NCI-H1694 (cell line): ENCODE results near the gene RELCH.
A peak's percentile ranks its signal among the peaks of the same experiment; 100 is the strongest.
"Not testable (repeated sequence)": the region's sequence is repeated elsewhere in the genome, so short reads cannot be mapped to it uniquely, and the experiment has no call there.

Source experiments
- DNase-seq: peaks from one replicate; lab custom pipeline; 2025; lab: John Stamatoyannopoulos, UW

The RELCH gene, protein sequence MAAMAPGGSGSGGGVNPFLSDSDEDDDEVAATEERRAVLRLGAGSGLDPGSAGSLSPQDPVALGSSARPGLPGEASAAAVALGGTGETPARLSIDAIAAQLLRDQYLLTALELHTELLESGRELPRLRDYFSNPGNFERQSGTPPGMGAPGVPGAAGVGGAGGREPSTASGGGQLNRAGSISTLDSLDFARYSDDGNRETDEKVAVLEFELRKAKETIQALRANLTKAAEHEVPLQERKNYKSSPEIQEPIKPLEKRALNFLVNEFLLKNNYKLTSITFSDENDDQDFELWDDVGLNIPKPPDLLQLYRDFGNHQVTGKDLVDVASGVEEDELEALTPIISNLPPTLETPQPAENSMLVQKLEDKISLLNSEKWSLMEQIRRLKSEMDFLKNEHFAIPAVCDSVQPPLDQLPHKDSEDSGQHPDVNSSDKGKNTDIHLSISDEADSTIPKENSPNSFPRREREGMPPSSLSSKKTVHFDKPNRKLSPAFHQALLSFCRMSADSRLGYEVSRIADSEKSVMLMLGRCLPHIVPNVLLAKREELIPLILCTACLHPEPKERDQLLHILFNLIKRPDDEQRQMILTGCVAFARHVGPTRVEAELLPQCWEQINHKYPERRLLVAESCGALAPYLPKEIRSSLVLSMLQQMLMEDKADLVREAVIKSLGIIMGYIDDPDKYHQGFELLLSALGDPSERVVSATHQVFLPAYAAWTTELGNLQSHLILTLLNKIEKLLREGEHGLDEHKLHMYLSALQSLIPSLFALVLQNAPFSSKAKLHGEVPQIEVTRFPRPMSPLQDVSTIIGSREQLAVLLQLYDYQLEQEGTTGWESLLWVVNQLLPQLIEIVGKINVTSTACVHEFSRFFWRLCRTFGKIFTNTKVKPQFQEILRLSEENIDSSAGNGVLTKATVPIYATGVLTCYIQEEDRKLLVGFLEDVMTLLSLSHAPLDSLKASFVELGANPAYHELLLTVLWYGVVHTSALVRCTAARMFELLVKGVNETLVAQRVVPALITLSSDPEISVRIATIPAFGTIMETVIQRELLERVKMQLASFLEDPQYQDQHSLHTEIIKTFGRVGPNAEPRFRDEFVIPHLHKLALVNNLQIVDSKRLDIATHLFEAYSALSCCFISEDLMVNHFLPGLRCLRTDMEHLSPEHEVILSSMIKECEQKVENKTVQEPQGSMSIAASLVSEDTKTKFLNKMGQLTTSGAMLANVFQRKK

DNA sequence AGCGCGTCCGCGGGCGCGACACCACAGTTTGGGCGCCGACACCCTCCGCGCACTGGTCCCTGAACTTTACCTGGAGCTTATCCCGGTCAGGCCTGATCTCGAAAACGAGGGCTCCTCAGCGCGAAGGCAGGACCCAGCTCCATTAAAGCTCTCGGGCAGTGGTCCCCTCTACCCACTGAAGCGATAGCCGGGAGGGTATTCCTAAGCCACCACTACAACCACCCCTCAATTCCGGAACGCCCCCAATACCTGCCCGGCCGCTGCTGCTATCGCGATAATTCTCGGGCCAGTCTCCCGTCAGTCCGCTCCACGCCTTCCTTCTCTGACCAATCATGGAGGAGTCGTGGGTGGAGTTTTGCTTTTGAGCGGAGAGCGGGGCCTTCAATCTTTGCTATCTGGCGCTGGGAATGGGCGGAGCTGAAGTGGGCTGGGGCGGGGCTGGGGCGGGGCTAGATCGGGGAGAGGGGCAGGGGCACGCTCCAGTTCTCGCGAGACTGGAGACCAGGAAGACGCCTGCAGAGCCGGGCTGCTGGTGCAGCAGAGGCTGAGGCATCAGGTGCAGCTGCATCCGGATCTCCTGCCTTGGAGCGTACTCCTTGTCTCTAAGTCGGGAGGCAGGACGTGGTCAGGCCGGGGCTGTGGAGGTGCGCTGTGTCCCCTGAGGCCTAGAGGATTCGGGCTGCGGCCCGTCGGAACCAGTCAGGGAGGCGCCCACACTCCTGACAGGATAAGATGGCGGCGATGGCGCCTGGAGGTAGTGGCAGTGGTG is at the start of gene RELCH, which contains the start of gene PIGN:
Gene RELCH, plus strand, starts transcription at position 482 of the 769 bp plus-strand sequence. Its CDS starts 251 bp downstream, at position 733.
Gene PIGN, minus strand, starts transcription at position 283 of the 769 bp plus-strand sequence. CDS start 25,703 bp downstream, outside the sequence.
- peak; percentile 96 for DNase-seq

DNA sequence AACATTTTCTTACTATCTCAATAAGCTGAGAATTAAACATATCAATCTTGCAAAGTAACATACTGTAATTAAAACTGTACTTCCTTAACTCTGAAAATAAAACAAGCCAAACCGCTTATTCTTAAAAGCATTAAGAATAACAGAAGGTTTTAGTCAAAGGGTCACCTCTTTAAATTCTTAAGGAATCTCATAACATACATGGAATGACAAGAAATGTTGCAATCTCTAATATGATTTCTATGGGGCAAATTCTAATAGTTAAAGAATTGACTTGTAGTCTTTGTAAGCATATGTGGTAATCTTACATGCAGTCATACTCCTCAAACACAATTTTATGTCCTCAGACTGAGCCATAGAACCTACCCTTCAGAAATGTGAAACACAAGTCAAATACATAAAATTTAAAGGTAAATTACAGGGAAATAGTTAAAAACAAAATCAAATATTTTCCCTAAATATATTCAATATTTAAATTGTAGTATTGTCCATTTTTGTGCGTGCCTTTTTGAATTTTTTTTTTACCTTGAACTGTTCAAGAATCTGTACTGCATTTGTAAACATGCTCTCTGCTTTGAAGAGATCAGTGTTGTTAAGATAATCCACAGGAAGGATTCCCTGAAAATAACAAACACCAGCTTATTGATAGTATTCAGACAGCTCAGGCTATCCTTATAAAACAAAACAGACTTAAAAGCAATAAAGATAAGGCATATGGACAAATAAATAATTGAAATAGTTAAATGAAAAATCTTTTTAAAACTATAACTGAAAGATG is 48.4 kb upstream of the RELCH start:
- DNase-seq, result no peak

DNA sequence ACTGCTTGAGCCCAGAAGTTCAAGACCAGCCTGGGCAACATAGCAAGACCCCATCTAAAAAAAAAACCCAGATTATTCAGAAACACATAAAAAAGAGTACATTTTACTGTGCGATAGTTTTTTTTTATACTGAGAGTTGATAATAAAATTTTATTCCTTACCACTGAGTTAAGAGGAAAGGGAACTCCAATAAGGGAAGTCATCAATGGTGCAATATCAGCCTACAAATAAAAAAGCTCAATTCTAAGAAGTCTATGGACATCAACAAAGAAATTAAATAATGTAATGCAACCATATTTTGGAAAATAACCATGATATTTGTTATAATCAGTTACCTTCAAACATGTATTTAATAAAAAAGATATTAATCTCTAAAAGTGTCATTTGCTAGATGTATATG is 46.8 kb upstream of the RELCH start:
- no peak for DNase-seq

DNA sequence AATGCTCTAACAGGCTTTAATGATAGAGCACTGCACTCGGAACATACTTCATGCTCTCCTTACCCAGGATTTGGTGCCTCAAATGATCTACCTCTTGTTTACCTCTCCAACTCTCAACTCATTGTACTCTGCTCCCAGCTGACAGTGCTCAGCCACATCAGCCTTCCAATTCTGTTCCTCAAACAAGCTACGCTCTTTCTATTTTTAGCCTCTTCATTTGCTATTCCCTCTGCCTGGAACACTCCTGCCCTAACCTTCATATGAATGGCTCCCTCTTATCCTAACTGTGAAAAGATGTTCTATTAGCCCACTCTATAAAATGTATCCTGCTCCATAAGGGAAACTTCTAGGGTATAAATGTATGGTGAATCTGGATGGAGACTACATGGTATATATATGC is 42.7 kb upstream of the RELCH start:
- no peak for DNase-seq

DNA sequence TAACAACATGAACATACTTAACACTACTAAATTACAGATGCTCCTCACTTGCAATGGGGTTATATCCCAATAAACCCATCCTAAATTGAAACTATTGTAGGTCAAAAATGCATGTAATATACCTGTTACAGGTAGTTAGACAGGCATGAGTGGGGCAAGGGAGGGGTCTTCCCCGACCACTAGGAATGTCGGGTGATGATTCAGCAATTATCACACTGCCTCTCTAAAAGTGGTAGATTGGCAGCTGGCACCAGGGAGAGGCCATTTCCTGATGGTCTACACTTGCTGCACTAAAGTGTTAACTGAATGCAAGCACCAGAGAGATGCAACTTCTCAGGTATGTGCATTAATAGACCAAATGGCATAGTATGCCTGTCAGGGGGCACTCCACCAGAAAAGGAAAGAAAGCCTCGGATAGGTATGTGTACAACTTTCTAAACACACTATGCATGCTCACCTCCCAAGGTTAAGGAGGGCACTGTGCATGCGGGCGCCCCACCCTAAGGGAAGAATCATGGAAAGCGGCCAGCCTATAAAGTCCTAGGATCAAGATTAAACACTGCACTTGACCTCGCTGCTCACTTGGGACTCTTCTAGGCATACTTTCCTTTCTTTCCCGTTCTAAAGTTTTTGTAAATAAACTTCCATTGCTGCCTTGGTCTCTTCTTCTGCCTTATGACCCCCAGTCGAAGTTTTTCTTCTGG is 35.8 kb upstream of the RELCH start:
- DNase-seq, result no peak

DNA sequence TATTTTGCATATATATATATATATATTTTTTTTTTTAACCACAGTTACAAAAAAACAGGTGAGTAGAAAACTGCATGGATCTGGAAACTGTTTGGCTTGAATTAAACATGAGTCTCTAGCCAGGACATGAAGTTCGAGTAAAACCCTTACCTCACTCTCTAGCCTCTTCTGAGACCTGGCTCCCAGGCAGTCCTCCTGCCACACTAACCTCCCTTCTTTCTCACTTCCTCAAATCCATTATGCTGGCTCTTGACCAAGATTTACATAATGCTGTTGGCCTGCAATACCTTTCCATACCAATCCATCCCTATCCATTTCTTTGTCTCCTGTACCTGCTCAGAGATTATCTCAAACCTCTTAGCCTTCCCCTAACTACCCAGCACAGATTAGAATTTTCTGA is 34.2 kb upstream of the RELCH start:
- DNase-seq, result no peak

DNA sequence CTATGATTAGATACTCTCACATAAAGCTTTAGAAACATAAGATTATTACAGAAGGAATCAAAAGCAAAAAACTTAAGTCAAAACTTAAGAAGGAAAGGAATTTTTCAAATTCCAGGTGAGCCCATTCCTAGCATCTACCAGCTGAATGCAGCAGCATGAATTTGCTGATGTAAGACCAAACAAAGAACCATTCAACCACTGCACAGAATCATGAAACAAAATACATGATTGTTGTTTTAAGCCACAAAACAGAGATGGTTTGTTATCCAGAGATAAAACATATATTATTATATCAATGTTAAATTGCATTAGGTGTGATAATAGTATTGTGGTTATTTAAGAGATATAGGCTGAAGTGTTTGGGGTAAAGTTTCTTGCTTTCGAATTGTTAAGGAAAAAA is 29.2 kb upstream of the RELCH start:
- no peak for DNase-seq

DNA sequence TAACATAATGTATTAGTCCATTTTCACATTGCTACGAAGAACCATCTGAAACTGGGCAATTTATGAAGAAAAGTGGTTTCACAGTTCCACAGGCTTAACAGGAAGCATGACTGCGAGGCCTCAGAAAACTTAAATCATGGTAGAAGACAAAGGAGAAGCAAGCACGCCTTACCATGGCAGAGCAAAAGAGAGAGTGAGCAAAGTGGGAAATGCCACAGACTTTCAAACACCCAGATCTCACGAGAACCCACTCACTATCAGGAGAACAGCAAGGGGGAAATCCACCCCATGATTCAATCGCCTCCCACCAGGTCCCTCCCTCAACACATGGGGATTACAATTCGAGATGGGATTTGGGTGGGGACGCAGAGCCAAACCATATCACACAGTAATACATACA is 22.7 kb upstream of the RELCH start:
- DNase-seq, result no peak

DNA sequence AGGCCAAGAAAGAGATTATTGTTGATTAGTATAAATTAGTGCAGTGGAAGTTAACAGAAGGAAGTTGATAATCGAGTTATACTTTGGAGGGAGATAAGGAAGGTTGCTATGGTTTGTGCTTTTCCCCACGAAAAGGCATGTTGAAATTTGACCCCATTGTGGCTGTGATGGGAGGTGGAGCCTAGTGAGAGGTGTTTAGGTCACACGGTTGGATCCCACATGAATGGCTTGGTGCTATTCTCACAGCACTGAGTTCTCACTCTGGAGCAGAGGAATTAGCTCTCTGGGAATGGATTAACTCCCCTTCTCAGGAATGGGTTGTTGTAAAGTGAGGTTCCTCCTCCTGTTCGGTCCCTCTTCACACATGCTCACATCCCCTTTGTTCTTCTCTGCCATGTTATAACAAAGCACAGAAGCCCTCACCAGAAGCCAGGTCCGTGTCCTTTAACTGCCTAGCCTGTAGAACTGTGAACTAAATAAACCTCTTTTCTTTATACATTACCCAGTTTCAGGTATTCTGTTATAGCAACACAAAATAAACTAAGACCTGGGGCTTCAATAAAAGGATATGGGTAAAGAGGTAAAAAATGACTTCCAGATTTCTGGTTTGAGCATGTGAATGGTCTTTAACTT is 22.1 kb upstream of the RELCH start:
- no peak for DNase-seq

DNA sequence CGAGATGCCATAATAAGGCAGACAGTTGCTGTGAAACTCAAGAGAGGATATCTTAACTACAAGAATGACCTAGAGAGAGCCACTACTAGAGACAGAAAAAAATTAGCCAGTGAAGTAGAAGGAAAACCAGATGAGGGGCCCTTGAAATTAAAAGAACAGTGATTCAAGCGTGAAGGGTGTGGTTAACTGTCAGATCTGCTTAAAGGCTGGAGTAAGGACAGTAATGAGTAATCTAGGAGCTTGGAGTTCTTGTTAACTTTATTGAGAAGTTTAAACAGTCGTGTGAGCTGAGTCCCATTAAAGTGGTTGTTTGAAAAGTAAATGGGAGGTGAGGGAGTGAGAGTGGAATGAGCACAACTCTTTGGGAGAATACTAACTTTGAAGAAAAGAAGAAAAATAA is 21.5 kb upstream of the RELCH start:
- DNase-seq, result no peak

DNA sequence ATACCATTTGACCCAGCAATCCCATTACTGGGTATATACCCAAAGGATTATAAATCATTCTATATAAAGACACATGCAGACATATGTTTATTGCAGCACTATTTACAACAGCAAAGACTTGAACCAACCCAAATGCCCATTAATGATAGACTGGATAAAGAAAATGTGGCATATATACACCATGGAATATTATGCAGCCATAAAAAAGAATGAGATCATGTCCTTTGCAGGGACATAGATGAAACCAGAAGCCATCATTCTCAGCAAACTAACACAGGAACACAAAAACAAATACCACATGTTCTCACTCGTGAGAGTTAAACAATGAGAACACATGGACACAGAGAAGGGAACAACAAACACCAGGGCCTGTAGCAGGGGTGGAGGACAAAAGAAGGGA is 20.5 kb upstream of the RELCH start:
- not testable (repeated sequence) for DNase-seq

DNA sequence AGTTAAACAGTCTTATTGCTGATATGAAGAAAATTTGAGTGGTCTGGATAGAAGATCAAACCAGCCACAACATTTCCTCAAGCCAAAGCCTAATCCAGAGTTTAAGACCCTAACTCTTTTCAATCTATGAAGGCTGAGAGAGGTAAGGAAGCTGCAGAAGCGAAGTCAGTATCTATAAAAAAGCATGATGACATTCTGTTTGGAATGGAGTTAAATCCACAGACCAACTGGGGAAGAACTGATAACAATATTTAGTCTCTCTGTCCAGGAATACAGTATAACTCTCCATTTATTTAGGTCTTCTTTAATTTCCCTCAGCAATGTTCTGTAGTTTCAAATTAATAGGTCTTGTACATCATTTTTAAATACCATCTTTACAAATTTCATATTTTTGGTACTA is 16.2 kb upstream of the RELCH start:
- DNase-seq, result no peak

DNA sequence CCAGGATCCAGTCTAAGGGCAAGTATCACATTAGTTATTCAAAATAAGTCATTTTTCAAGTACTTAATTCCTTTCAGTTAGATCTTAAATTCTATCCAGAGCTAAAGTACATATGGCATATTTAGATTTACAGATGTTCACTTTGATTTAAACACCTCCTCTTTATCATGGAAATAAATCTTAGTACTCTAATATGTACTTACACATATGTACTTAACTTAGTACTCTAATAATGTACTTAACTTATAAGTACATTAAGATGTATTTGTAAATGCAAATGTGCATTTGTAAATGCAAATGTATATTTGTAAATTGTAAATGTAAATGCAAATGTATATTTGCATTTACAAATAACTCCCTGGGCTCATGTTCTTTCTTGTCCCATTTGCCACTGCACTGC is 14.8 kb upstream of the RELCH start:
- DNase-seq, result no peak

DNA sequence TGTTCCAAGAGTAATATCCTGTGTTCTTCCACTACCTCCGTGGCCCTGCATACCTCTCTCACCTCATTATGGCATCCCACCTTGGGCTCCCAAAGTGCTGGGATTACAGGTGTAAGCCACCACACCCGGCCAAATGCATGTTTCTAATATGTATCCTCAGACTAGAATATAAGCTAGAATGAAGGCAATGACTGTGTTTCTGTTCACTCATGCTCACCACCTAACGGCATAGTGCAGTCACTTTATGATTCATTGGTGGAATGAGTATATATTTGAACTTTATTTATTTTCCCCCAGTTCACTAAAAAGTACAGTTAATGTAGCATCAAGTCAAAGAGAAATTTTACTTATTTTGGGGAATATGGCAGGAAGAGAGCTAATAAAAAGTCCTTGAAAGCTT is 11.5 kb upstream of the RELCH start:
- no peak for DNase-seq

DNA sequence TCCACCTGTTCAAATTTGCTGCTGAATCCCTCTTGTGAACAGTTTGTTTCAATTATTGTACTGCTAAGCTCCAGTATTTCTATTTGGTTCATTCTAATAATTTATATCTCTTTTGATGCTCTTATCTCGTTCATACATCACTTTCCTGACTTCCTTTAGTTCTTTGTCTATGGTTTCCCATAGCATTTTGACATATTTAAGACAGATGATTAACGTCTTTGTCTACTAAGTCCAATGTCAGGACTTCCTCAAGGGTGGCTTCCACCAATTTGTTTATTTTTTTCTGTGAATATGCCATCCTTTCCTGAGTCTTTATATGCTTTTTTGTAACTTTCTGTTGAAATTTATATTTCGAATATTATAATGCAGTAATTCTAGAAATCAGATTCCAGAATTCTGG is 9.8 kb upstream of the RELCH start:
- no peak for DNase-seq

DNA sequence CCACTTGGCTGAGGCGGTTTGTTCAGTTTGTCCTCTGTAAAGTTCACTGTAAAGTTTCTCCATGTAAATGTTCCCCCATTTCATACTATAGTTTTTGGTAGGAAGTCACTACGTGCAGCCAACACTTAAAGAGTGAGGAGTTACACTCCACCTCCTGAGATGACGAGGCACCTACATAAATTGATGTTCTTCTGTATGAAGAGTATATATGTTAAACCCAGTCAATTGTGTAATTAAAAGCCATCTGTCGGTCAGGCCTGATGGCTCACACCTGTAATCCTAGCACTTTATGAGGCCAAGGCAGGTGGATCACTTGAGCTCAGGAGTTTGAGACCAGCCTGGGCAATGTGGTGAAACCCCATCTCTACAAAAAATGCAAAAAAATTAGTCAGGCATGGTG is 7.8 kb upstream of the RELCH start:
- no peak for DNase-seq

DNA sequence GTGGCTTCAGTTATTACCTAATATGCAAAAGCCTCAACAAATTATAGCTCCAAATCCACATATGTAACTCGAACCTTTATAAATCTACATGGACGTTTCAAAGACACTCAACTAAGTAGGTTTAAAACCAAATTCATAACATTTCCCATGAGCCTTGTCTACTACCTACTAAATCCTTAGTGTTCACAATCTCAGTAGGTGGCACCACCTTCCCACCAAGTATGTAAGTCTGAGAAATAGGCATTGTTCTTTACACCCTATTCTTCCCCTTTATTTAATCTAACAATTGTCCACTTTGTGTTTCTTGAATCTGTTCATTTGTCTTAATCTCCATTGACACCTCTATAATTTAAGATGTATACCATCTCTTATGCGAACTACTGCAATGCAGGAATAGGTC is 4.8 kb upstream of the RELCH start:
- no peak for DNase-seq

DNA sequence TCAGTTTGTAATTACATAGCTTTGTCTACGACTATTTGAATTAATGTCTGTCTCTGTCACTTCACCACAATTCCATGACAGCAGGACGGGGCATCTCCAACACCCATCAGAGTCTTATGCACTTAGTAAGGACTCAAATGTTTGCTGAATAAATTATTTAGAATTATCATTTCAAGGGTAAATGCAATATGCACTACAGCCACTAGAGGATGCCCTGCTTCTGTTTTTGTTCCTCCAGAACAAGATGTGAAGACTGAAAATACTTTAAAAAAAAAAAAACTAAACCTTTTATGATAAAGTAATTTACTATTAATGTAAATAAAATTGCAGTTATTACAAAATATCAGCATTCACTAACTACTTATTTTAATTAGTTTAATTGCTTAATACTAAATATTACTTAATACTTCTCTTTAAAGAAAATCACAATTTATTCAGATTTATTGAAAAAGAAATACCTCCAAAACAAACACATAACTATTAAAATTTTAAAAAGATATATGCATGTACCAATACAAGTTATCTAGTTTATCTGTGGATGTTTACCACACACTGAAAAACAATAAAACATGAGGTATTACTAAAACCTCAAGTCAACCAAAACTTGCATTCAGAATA is 3.4 kb upstream of the RELCH start:
- DNase-seq, result peak; percentile 49

DNA sequence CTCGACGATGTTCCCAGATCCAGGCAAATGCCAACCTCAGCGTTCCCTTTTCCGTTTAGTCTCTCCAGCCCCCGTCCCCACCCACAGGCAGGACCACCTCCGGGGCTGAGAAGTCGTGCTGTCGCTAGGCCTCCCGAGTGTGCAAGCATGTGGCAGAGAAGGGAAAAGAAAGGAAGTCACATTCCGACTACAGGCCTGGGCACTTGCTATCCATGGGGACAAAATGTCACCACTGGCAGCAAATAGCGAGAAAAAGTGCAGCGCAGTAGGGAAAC is 619 bp upstream of the RELCH start:
- peak; percentile 33 for DNase-seq
